Smooth muscle cell (in vitro differentiated cells): Measurements from ENCODE around the gene ALAD. TPM values are rescaled to one million over a fixed set of nuclear protein-coding genes. Genes with fewer than 3 reads are reported as not detected.

Experiments used
- DNase-seq: peaks from one replicate; lab custom pipeline; 2025; ENCODE audit not compliant: unreplicated experiment; lab: John Stamatoyannopoulos, UW
- H2AFZ ChIP-seq: fragments of 200-600 bp; sonication (generic); 2 replicates; pipeline ENCODE4 v1.6.0; 2016; ENCODE audit warnings: antibody characterized with exemption, low read depth, mild to moderate bottlenecking
- H3F3A ChIP-seq: fragments of 200-600 bp; sonication (generic); 2 replicates; pipeline ENCODE4 v1.6.0; 2017; ENCODE audit warnings: antibody characterized with exemption, low read depth
- H3K27ac ChIP-seq: fragments of 200-600 bp; sonication (generic); 2 replicates; pipeline ENCODE4 v1.5.1; 2016; ENCODE audit warnings: low read depth, mild to moderate bottlenecking
- H3K27me3 ChIP-seq: fragments of 200-600 bp; sonication (generic); 2 replicates; pipeline ENCODE4 v1.6.1; 2016; ENCODE audit warnings: low read depth, mild to moderate bottlenecking
- H3K36me3 ChIP-seq: fragments of 200-600 bp; sonication (generic); 2 replicates; pipeline ENCODE4 v1.5.1; 2016; ENCODE audit warnings: low read depth
- H3K4me1 ChIP-seq: fragments of 200-600 bp; sonication (generic); 2 replicates; pipeline ENCODE4 v1.5.1; 2016; ENCODE audit warnings: low read depth
- H3K4me2 ChIP-seq: fragments of 200-600 bp; sonication (generic); 2 replicates; pipeline ENCODE4 v1.6.0; 2016; ENCODE audit warnings: mild to moderate bottlenecking
- H3K4me3 ChIP-seq: fragments of 200-600 bp; sonication (generic); 2 replicates; pipeline ENCODE4 v1.5.1; 2016; ENCODE audit warnings: mild to moderate bottlenecking
- H3K79me2 ChIP-seq: fragments of 200-600 bp; sonication (generic); 2 replicates; pipeline ENCODE4 v1.6.0; 2016; ENCODE audit warnings: low read depth, mild to moderate bottlenecking
- H3K9ac ChIP-seq: fragments of 200-600 bp; sonication (generic); 2 replicates; pipeline ENCODE4 v1.6.0; 2016; ENCODE audit warnings: low read depth
- H3K9me3 ChIP-seq: fragments of 200-600 bp; sonication (generic); replicated peaks from 2 replicates; pipeline ENCODE4 v1.5.1; 2016; ENCODE audit warnings: low read depth
- H4K20me1 ChIP-seq: fragments of 200-600 bp; sonication (generic); 2 replicates; pipeline ENCODE4 v1.6.0; 2016; ENCODE audit warnings: low read depth
- WGBS: methylation state at CpG from one replicate; pipeline ENCODE4 v1.1.7; 2016; ENCODE audit warnings: low lambda C conversion rate; 5-methylcytosine and 5-hydroxymethylcytosine counted together
- polyA plus RNA-seq: library from polyadenylated mRNA; unstranded; fragments of >200 nt; fragmentation: Nextera tagmentation; extraction: Ambion mirVana; gene quantifications from 2 replicates; pipeline ENCODE4 v1.2.1, GENCODE V29; 2016
- total RNA-seq: library from RNA; depleted of rRNA; stranded (reverse); fragments of >200 nt; gene quantifications from 2 replicates; pipeline ENCODE4 v1.2.3, GENCODE V29; 2014
- TF ChIP-seq, protein P1 (sequence below): fragments of 200-600 bp; sonication (generic); IDR thresholded peaks from 2 replicates; pipeline ENCODE4 v1.5.1; 2017; ENCODE audit warnings: borderline replicate concordance, mild to moderate bottlenecking, antibody characterized with exemption; ENCODE audit not compliant: insufficient read depth, poor library complexity, severe bottlenecking

ALAD gene
- total and polyA plus RNA-seq, 2 experiments from 2014 or later: 7.1 to 15.4 TPM

DNA sequence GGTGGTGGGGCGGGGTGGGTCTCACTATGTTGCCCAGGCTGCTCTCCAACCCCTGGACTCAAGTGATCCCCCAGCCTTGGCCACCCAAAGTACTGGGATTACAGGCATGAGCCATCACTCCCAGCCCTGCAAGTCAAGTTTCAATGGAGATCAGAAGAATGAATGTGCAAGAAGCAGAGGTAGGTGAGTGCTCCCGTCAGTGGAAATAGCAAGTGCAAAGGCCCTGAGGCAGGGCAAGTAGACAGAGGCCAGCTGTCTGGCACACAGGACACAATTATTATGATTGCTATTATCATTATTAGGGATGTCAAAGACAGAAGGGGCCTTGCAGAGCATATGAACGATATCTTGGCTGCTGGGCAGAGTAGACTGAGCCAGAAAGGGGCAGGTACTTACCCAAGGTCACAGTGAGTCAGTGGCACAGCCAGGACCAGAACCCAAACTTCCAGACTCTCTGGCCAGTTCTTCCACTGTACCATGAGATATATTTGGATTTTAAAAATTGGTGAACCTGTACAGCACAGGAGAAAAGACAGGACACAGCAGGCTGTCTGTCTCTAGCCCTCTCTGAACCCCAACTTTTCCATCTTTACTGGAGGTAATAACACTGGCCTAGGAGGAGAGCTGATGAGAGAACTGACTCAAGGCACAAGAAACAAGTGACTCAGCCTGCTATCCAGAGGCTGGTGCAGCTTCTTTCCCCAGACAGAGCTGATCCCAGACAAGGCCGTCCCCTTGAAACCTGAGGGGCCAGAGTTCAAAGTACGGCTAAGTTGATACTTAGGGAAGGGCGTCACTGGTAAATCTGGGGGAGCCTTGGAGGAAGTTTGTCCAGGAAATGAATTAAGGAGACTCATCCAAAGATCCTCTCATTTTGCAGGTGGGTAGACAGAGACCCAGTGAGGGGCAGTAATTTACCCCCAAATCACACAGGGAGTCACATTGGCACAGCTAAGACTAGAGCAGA is 25.7 kb downstream of the ALAD start:
- Histone ChIP-seq H3K4me3 (peak overlapping the region; percentile 85), H3K9me3 (no peaks in the 10 kb centered on the region)
- WGBS: 92% methylated on average over 6 of the region's 6 CpGs

DNA sequence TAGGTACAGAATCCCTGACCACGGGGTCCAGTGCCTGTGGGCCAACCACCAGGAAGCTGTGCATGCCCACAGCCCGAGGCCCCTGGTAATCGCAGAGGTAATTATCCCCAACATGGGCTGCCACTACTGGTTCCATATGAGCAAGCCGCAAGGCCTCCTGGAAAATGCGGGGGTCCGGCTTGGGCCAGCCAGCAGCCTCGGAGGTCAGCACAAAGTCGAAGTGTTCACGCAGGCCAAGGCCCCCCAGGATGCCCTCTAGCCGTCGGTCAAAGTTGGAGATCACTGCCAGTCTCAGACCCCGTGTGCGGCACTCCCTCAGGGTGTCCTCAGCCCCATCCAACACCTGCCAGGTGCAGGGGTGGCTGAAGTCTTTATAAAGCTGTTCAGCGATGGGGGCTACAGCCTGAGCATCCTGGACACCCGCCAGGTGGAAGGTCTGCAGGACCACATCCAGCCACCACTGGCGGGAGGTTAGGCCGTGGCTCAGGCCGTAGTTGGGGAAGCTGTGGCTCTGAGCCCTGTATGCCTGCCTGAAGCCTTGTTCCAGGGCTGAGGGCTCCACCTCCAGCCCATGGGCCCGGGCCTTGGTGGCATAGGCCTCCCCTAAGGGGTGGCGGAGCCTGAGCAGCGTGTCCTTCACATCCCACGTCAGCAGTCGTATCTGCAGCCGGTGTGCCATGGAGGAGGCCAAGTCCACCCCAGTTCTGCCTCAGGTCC is 27.2 kb downstream of the ALAD start:
- Histone ChIP-seq H3K36me3 (no peaks in the 10 kb centered on the region), H3K4me2 (no peak overlapping the region), H2AFZ (no peak overlapping the region), H3K9me3 (no peaks in the 10 kb centered on the region), H3K9ac (no peak overlapping the region), H3K4me1 (no peaks in the 10 kb centered on the region), H3K4me3 (no peak overlapping the region), H3K27me3 (no peaks in the 10 kb centered on the region), H3F3A (no peaks in the 10 kb centered on the region), H3K27ac (no peak overlapping the region), H3K79me2 (no peaks in the 10 kb centered on the region), H4K20me1 (no peaks in the 10 kb centered on the region)
- 97% methylated on average over 24 of the region's 24 CpGs for WGBS
- TF ChIP-seq, protein P1, sequence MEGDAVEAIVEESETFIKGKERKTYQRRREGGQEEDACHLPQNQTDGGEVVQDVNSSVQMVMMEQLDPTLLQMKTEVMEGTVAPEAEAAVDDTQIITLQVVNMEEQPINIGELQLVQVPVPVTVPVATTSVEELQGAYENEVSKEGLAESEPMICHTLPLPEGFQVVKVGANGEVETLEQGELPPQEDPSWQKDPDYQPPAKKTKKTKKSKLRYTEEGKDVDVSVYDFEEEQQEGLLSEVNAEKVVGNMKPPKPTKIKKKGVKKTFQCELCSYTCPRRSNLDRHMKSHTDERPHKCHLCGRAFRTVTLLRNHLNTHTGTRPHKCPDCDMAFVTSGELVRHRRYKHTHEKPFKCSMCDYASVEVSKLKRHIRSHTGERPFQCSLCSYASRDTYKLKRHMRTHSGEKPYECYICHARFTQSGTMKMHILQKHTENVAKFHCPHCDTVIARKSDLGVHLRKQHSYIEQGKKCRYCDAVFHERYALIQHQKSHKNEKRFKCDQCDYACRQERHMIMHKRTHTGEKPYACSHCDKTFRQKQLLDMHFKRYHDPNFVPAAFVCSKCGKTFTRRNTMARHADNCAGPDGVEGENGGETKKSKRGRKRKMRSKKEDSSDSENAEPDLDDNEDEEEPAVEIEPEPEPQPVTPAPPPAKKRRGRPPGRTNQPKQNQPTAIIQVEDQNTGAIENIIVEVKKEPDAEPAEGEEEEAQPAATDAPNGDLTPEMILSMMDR: no peak
- DNase-seq: no peak

More for the DNA sequence above, 25.7 kb downstream of the ALAD start:
- no peak for DNase-seq
- Histone ChIP-seq H3K4me2 (peak overlapping the region; percentile 26), H3K79me2 (no peaks in the 10 kb centered on the region), H3K27me3 (no peaks in the 10 kb centered on the region), H3K9ac (no peak overlapping the region), H2AFZ (no peak overlapping the region), H3K27ac (no peak overlapping the region), H4K20me1 (no peaks in the 10 kb centered on the region), H3K36me3 (no peaks in the 10 kb centered on the region), H3K4me1 (no peaks in the 10 kb centered on the region), H3F3A (no peaks in the 10 kb centered on the region)
- TF ChIP-seq, protein P1: no peak

DNA sequence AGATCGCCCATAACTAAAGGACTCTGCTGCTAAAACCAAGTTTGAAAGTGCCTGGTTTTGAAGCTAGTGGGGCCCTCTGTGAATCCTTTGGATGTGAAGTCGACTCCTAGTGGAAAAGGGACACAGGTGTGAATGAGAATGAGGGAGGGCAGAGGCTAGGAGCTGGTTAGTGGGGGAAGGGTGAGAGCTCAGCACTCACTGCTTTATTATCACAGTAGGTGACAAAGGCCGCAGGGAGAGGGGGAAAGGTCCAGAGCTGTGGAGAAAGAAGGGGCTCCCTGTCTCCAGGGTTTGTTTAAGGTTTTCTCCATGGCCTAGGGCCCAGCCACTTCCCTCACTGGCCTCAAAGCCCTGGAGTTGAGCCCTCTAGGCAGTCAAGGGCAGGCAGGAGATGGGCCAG is 27.8 kb downstream of the ALAD start:
- 93% methylated on average over 3 of the region's 3 CpGs for WGBS
- TF ChIP-seq, protein P1: no peak
- no peak for DNase-seq

More for the DNA sequence above, 27.8 kb downstream of the ALAD start:
- Histone ChIP-seq H3K4me3 (no peak overlapping the region), H3K9ac (no peak overlapping the region), H3K27me3 (no peaks in the 10 kb centered on the region), H3F3A (no peaks in the 10 kb centered on the region), H3K36me3 (no peaks in the 10 kb centered on the region), H2AFZ (no peak overlapping the region), H3K4me1 (no peaks in the 10 kb centered on the region), H3K4me2 (no peak overlapping the region), H3K27ac (no peak overlapping the region), H3K9me3 (no peaks in the 10 kb centered on the region), H4K20me1 (no peaks in the 10 kb centered on the region), H3K79me2 (no peaks in the 10 kb centered on the region)
